ENCODE data around the gene NFATC3.
"Not testable (repeated sequence)": the region's sequence is repeated elsewhere in the genome, so short reads cannot be mapped to it uniquely, and the experiment has no call there.

NFATC3 gene

DNA sequence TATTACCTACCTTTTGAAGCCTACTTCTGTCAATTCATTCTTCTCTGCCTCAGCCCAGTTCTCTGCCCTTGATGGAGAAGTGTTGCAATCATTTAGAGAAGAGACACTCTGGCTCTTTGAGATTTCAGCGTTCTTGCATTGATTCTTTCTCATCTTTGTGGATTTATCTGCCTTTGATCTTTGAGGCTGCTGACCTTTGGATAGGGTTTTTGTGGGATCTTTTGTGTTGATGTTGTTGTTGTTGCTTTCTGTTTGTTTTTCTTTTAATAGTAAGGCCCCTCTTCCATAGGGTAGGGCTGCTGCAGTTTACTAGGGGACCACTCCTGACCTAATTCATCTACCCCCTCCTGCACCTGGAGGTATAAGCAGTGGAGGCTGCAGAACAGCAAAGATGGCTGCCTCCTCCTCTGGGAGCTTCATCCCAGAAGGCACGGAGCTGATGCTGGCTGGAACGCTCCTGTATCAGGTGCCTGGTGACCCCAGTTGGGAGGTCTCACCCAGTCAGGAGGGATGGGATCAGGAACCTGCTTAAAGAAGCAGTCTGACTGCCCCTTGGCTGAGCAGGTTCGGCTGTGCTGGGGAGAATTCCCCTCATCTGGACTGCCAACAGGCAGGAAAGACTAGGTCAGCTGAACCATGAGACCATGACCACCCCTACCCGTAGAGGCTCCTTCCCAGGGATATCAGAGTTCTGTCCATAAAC lies 28.0 kb downstream of the NFATC3 start:
- no peak for TF ChIP-seq CTCF (IDR thresholded peaks at IDR 0.05; ENCODE audit: low read length, missing control alignments)
- H3K4me3 ChIP-seq (replicated peaks; ENCODE audit: low read depth, low read length): no peak overlapping the region
- DNase-seq (ENCODE audit: low read depth): no peak

DNA sequence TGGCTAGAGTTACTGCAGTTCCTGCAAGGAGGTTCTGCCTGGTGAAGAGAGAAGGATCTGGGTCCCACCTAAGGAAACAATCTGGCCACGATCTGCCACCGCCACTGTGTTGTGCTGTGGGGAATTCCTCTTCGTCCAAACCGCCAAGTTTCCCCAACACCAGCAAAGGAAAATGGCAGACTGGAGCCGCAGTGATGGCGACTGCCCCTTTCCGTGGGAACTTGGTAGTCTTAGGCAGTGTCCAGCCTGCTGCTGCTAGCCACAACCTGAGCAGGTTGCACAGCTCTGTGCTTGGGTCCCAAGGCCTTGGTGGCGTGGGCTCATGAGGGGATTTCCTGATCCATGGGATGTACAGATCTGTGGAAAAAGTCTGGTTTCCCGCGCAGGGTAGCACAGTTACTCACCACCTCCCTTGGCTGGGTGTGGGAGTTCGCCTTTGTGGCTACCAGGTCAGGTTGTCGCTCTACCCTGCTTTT lies 28.6 kb downstream of the NFATC3 start:
- H3K4me3 ChIP-seq (replicated peaks; ENCODE audit: low read depth, low read length): no peak overlapping the region
- TF ChIP-seq CTCF (IDR thresholded peaks at IDR 0.05; ENCODE audit: low read length, missing control alignments): no peak
- no peak for DNase-seq (ENCODE audit: low read depth)

DNA sequence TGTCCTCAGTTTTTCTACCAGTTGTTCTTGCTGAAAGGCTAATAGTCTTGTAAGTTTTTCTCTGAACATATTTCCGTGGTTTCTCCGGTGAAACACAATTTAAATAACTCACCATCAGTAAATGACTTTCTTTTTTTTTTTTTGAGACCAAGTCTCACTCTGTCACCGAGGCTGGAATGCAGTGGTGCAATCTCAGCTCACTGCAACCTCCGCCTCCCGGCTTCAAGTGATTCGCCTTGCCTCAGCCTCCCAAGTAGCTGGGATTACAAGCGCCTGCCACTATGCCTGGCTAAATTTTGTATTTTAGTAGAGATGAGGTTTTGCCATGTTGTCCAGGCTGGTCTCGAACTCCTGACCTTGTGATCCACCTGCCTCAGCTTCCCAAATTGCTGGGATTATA lies 29.8 kb downstream of the NFATC3 start:
- not testable (repeated sequence) for H3K4me3 ChIP-seq (replicated peaks; ENCODE audit: low read depth, low read length); DNase-seq (ENCODE audit: low read depth)

- H3K4me3 ChIP-seq (replicated peaks; ENCODE audit: low read depth, low read length): no peak overlapping the region
- no peak for DNase-seq (ENCODE audit: low read depth)
- TF ChIP-seq CTCF (IDR thresholded peaks at IDR 0.05; ENCODE audit: low read length, missing control alignments): no peak
Observed at GRCh38 chr16:68115851-68116250, 30.7 kb downstream of the NFATC3 start.

DNA sequence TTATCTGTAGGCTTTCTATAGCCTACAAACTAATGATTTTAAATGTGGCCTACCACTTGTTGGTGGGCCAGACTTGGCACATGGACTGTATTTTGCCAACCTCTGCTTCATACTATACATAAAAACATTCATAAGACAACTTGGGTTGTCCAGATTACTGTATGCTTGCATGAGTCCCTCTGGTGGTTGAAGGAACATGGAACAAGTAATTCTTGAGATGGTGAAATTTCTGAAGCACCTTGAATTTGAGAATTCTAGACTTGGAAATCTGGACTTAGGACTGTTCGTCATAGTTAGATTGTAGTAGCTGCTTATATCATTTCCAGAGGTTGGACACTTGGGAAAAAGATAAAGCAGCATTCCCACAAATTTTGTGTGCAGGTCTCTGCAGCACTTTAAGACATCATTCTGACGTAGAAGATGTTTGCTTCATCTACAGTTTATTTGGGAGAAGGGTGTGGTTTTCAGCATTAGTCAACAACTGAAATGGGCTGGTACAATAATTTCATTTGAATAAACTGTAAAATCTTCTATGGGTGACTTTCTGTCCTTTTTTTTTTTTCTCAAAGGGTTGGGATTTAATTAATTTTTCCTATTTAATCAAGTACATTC lies 31.2 kb downstream of the NFATC3 start:
- DNase-seq (ENCODE audit: low read depth): peak; percentile 65
- TF ChIP-seq CTCF (IDR thresholded peaks at IDR 0.05; ENCODE audit: low read length, missing control alignments): peak; percentile 74
- no peak overlapping the region for H3K4me3 ChIP-seq (replicated peaks; ENCODE audit: low read depth, low read length)

DNA sequence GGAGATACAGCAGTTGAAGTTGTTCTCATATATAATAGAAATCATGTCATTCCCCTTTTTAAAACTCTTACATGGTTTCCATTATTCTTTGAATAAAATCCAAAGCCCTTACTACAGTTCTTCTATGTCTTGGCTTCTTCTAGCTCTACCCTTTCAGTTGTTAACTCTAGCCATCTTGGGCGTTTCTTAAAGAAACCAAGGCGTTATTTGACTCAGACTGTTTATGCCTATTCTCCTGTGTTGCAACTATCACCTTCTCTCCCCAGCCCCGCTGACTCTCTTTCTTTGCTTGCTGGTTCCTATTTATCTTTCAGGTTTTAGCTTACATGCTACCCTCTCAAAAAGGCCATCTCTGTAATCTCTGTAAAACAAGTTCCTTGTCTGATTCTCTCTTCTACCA lies 32.7 kb downstream of the NFATC3 start:
- no peak for DNase-seq (ENCODE audit: low read depth)
- H3K4me3 ChIP-seq (replicated peaks; ENCODE audit: low read depth, low read length): no peak overlapping the region
- TF ChIP-seq CTCF (IDR thresholded peaks at IDR 0.05; ENCODE audit: low read length, missing control alignments): no peak

DNA sequence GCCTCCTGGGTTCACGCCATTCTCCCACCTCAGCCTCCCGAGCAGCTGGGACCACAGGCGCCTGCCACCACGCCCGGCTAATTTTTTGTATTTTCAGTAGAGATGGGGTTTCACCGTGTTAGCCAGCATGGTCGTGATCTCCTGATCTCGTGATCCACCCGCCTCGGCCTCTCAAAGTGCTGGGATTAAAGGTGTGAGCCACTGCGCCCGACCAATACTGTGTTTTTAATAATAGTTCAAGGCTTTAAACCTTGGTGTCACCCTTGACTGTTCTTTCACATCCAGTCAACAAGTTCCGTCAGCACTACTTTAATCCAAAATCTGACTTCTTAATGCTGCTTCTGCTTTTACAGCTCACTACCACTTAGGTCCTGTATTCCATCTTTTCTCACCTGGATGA lies 33.8 kb downstream of the NFATC3 start:
- not testable (repeated sequence) for H3K4me3 ChIP-seq (replicated peaks; ENCODE audit: low read depth, low read length); DNase-seq (ENCODE audit: low read depth)

DNA sequence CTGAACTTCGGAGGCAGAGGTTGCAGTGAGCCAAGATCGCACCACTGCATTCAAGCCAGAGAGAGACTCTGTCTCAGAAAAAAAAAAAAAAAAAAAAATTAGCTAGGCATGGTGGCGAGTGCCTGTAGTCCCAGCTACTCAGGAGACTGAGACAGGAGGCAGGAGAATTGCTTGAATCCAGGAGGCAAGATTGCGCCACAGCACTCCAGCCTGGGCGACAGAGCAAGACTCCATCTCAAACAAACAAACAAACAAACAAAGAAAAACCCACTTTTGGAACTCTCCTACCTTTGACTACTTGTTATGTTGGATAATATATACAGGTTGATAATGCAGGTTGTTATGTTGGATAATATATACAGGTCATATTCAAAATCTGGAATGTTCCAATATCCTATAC lies 35.3 kb downstream of the NFATC3 start:
- DNase-seq (ENCODE audit: low read depth); H3K4me3 ChIP-seq (replicated peaks; ENCODE audit: low read depth, low read length): not testable (repeated sequence)
